HEK293 (cell line): Measurements from ENCODE around the gene ARPC2.

Experiments used
- ATF2 ChIP-seq: fragments of 450-650 bp; formaldehyde crosslinking; IDR thresholded peaks from 2 replicates; pipeline ENCODE4 v1.5.1; 2016; ENCODE audit warnings: missing biosample characterization, missing genetic modification characterization, low read depth
- GLIS1 ChIP-seq: fragments of 450-650 bp; formaldehyde crosslinking; IDR thresholded peaks from 2 replicates; pipeline ENCODE4 v1.5.1; 2016; ENCODE audit warnings: missing biosample characterization, missing genetic modification characterization
- IKZF3 ChIP-seq: fragments of 450-650 bp; IDR thresholded peaks from 2 replicates; pipeline ENCODE4 v1.5.0; 2018; ENCODE audit warnings: missing biosample characterization, mild to moderate bottlenecking, missing genetic modification characterization, moderate library complexity
- KLF10 ChIP-seq: fragments of 450-650 bp; IDR thresholded peaks from 2 replicates; pipeline ENCODE4 v1.5.1; 2018; ENCODE audit warnings: missing biosample characterization, mild to moderate bottlenecking, missing genetic modification characterization
- YY1 ChIP-seq: fragments of 450-650 bp; formaldehyde crosslinking; IDR thresholded peaks from 2 replicates; pipeline ENCODE4 v1.5.1; 2018; ENCODE audit warnings: missing biosample characterization, missing genetic modification characterization
- ZBTB26 ChIP-seq: fragments of 450-650 bp; formaldehyde crosslinking; optimal IDR thresholded peaks from 2 replicates; pipeline ENCODE3; 2016; ENCODE audit warnings: missing biosample characterization, mild to moderate bottlenecking, missing genetic modification characterization
- ZNF112 ChIP-seq: fragments of 450-650 bp; formaldehyde crosslinking; IDR thresholded peaks from 2 replicates; pipeline ENCODE4 v1.5.0; 2017; ENCODE audit warnings: missing biosample characterization, missing genetic modification characterization
- ZNF155 ChIP-seq: fragments of 450-650 bp; formaldehyde crosslinking; IDR thresholded peaks from 2 replicates; pipeline ENCODE4 v1.5.1; 2016; ENCODE audit warnings: missing biosample characterization, missing genetic modification characterization
- ZNF175 ChIP-seq: fragments of 450-650 bp; formaldehyde crosslinking; IDR thresholded peaks from 2 replicates; pipeline ENCODE4 v1.5.1; 2016; ENCODE audit warnings: missing biosample characterization, missing genetic modification characterization
- ZNF184 ChIP-seq: fragments of 450-650 bp; IDR thresholded peaks from 2 replicates; pipeline ENCODE4 v1.5.1; 2018; ENCODE audit warnings: missing biosample characterization, mild to moderate bottlenecking, missing genetic modification characterization
- ZNF223 ChIP-seq: fragments of 450-650 bp; formaldehyde crosslinking; IDR thresholded peaks from 2 replicates; pipeline ENCODE4 v1.5.1; 2016; ENCODE audit warnings: missing biosample characterization, missing genetic modification characterization
- ZNF24 ChIP-seq: fragments of 450-650 bp; formaldehyde crosslinking; IDR thresholded peaks from 2 replicates; pipeline ENCODE4 v1.5.1; 2016; ENCODE audit warnings: missing biosample characterization, missing genetic modification characterization
- ZNF266 ChIP-seq: fragments of 450-650 bp; formaldehyde crosslinking; IDR thresholded peaks from 2 replicates; pipeline ENCODE4 v1.5.1; 2016; ENCODE audit warnings: missing biosample characterization, missing genetic modification characterization, low read depth
- ZNF292 ChIP-seq: fragments of 450-650 bp; formaldehyde crosslinking; IDR thresholded peaks from 2 replicates; pipeline ENCODE4 v1.5.1; 2016; ENCODE audit warnings: low read depth, missing biosample characterization, missing genetic modification characterization, borderline replicate concordance
- ZNF311 ChIP-seq: fragments of 450-650 bp; formaldehyde crosslinking; IDR thresholded peaks from 2 replicates; pipeline ENCODE4 v1.5.1; 2017; ENCODE audit warnings: missing biosample characterization, missing genetic modification characterization, borderline replicate concordance
- ZNF341 ChIP-seq: fragments of 450-650 bp; formaldehyde crosslinking; IDR thresholded peaks from 2 replicates; pipeline ENCODE4; 2016; ENCODE audit warnings: low read depth, missing biosample characterization, missing genetic modification characterization
- ZNF37A ChIP-seq: fragments of 450-650 bp; IDR thresholded peaks from 2 replicates; pipeline ENCODE4 v1.5.1; 2018; ENCODE audit warnings: missing biosample characterization, missing genetic modification characterization
- ZNF391 ChIP-seq: fragments of 450-650 bp; formaldehyde crosslinking; IDR thresholded peaks from 2 replicates; pipeline ENCODE4 v1.5.1; 2016; ENCODE audit warnings: low read depth, missing biosample characterization, missing genetic modification characterization, borderline replicate concordance
- ZNF394 ChIP-seq: fragments of 450-650 bp; formaldehyde crosslinking; IDR thresholded peaks from 2 replicates; pipeline ENCODE4 v1.5.1; 2016; ENCODE audit warnings: missing biosample characterization, missing genetic modification characterization, mild to moderate bottlenecking, moderate library complexity, borderline replicate concordance
- ZNF423 ChIP-seq: fragments of 450-650 bp; formaldehyde crosslinking; IDR thresholded peaks from 2 replicates; pipeline ENCODE4 v1.5.1; 2016; ENCODE audit warnings: missing biosample characterization, missing genetic modification characterization
- ZNF426 ChIP-seq: fragments of 450-650 bp; formaldehyde crosslinking; IDR thresholded peaks from 2 replicates; pipeline ENCODE4 v1.5.1; 2017; ENCODE audit warnings: missing biosample characterization, missing genetic modification characterization, mild to moderate bottlenecking, inconsistent platforms, moderate library complexity
- ZNF529 ChIP-seq: fragments of 450-650 bp; formaldehyde crosslinking; IDR thresholded peaks from 2 replicates; pipeline ENCODE4 v1.5.1; 2017; ENCODE audit warnings: missing genetic modification characterization, missing biosample characterization; ENCODE audit not compliant: insufficient replicate concordance
- ZNF544 ChIP-seq: fragments of 450-650 bp; formaldehyde crosslinking; IDR thresholded peaks from 2 replicates; pipeline ENCODE4 v1.5.0; 2017; ENCODE audit warnings: missing biosample characterization, missing genetic modification characterization
- ZNF560 ChIP-seq: fragments of 450-650 bp; formaldehyde crosslinking; IDR thresholded peaks from 2 replicates; pipeline ENCODE4 v1.5.1; 2017; ENCODE audit warnings: missing biosample characterization, missing genetic modification characterization, borderline replicate concordance
- ZNF571 ChIP-seq: fragments of 450-650 bp; formaldehyde crosslinking; IDR thresholded peaks from 2 replicates; pipeline ENCODE4 v1.5.0; 2017; ENCODE audit warnings: missing biosample characterization, missing genetic modification characterization
- ZNF596 ChIP-seq: fragments of 450-650 bp; IDR thresholded peaks from 2 replicates; pipeline ENCODE4 v1.5.0; 2018; ENCODE audit warnings: missing biosample characterization, mild to moderate bottlenecking, missing genetic modification characterization, moderate library complexity
- ZNF624 ChIP-seq: fragments of 450-650 bp; formaldehyde crosslinking; IDR thresholded peaks from 2 replicates; pipeline ENCODE4 v1.5.1; 2017; ENCODE audit warnings: missing biosample characterization, missing genetic modification characterization
- ZNF658 ChIP-seq: fragments of 450-650 bp; formaldehyde crosslinking; IDR thresholded peaks from 2 replicates; pipeline ENCODE4; 2016; ENCODE audit warnings: missing biosample characterization, missing genetic modification characterization
- ZNF660 ChIP-seq: fragments of 450-650 bp; IDR thresholded peaks from 2 replicates; pipeline ENCODE4 v1.5.1; 2018; ENCODE audit warnings: missing biosample characterization, mild to moderate bottlenecking, missing genetic modification characterization
- ZNF670 ChIP-seq: fragments of 450-650 bp; formaldehyde crosslinking; IDR thresholded peaks from 2 replicates; pipeline ENCODE4 v1.5.1; 2016; ENCODE audit warnings: missing biosample characterization, missing genetic modification characterization, low read depth
- TF ChIP-seq, protein P1 (sequence below): fragments of 450-650 bp; formaldehyde crosslinking; IDR thresholded peaks from 2 replicates; pipeline ENCODE4 v1.5.1; 2016; ENCODE audit warnings: missing biosample characterization, missing genetic modification characterization
- TF ChIP-seq, protein P2 (sequence below): sonication (generic); formaldehyde crosslinking; IDR thresholded peaks from 2 replicates; pipeline ENCODE4 v1.8.1; 2022; ENCODE audit warnings: mild to moderate bottlenecking, moderate library complexity, missing genetic modification reagents

The ARPC2 gene

DNA sequence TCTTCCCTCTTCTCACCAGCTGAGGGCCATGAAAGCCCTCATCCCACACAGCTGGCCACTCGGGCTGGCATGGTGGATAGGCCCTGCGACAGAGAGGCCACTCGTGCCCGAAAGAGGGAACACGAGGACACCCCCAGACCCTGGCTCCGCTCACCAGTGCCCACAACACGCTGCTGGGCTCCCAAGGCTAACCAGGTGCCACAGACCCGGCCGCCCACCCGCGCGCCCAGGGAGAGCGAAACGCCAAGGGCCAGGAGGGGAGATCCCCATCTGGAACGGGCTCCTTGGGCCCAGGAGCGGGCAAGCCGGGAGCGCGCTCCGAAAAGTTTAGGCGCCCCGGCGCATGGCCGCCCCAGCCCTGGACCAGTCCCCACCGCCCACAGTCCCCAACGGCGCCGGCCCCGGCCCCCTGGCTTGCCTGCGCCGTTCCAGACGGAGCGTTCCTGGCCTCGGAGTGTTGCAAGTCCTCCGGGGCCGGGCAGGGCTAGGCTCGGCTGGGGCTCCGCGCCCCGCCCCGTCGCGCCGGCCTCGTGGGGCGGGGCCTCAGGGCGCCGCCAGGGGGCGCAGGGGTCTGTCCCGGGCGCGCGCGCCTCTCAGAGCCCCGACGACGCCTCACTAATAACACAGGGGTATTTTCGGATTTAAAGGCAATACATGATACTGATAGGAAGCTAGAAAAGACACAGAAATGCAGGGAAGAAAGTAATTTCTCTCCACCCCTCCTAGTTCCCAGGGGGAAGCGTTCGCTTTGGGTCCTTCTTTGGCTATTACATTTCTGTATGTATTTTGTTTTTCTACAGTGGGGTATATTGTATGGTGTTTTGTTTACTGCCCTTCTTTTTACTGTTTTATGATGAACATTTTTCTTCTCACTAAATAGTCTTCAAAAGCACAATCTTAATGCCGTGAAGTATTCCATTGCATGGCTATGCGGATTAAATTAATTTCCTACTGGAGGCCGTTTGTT is 75.3 kb downstream of the ARPC2 start, which contains the start of gene TMBIM1 (continued):
- TF ChIP-seq ZNF670 (tag by site-specific recombination) = no peak
- TF ChIP-seq ZNF223 (tag by site-specific recombination) = no peak
- TF ChIP-seq ZNF391 (tag by site-specific recombination) = no peak
- no peak for TF ChIP-seq ZNF571 (tag by site-specific recombination)
- no peak for TF ChIP-seq ZNF341 (tag by site-specific recombination)
- TF ChIP-seq ZNF596 (tag by site-specific recombination) = 0 out of 2 replicates have a peak, but pooled peaks have one; percentile 22
- no peak for TF ChIP-seq YY1 (tag by site-specific recombination)
- no peak for TF ChIP-seq ZNF24
- no peak for TF ChIP-seq ZNF624 (tag by site-specific recombination)
- TF ChIP-seq ZNF311 = no peak
- TF ChIP-seq ZNF37A = no peak
- TF ChIP-seq ZNF155 = no peak
- no peak for TF ChIP-seq ZNF529 (tag by site-specific recombination)
- no peak for TF ChIP-seq ZNF292 (tag by site-specific recombination)
- TF ChIP-seq ZNF560 (tag by site-specific recombination) = no peak
- TF ChIP-seq ZNF175 (tag by site-specific recombination) = no peak
- peak; percentile 72; the same call in 1 of the 2 replicates for TF ChIP-seq KLF10 (tag by site-specific recombination)
- no peak for TF ChIP-seq ZNF394 (tag by site-specific recombination)
- peak; percentile 66 for TF ChIP-seq ZBTB26
- no peak for TF ChIP-seq ZNF112
- peak; percentile 70 for TF ChIP-seq GLIS1 (tag by site-specific recombination)
- TF ChIP-seq ZNF426 = no peak
- TF ChIP-seq ZNF658 (tag by site-specific recombination) = no peak
- 0 out of 2 replicates have a peak, but pooled peaks have one; percentile 40 for TF ChIP-seq IKZF3 (tag by site-specific recombination)
- TF ChIP-seq, protein P1, sequence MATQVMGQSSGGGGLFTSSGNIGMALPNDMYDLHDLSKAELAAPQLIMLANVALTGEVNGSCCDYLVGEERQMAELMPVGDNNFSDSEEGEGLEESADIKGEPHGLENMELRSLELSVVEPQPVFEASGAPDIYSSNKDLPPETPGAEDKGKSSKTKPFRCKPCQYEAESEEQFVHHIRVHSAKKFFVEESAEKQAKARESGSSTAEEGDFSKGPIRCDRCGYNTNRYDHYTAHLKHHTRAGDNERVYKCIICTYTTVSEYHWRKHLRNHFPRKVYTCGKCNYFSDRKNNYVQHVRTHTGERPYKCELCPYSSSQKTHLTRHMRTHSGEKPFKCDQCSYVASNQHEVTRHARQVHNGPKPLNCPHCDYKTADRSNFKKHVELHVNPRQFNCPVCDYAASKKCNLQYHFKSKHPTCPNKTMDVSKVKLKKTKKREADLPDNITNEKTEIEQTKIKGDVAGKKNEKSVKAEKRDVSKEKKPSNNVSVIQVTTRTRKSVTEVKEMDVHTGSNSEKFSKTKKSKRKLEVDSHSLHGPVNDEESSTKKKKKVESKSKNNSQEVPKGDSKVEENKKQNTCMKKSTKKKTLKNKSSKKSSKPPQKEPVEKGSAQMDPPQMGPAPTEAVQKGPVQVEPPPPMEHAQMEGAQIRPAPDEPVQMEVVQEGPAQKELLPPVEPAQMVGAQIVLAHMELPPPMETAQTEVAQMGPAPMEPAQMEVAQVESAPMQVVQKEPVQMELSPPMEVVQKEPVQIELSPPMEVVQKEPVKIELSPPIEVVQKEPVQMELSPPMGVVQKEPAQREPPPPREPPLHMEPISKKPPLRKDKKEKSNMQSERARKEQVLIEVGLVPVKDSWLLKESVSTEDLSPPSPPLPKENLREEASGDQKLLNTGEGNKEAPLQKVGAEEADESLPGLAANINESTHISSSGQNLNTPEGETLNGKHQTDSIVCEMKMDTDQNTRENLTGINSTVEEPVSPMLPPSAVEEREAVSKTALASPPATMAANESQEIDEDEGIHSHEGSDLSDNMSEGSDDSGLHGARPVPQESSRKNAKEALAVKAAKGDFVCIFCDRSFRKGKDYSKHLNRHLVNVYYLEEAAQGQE (tag by site-specific recombination) = no peak
- TF ChIP-seq ATF2 (tag by site-specific recombination) = no peak
- TF ChIP-seq ZNF184 (tag by site-specific recombination) = no peak
- no peak for TF ChIP-seq ZNF423
- no peak for TF ChIP-seq ZNF544 (tag by site-specific recombination)
- no peak for TF ChIP-seq ZNF266 (tag by site-specific recombination)
- TF ChIP-seq ZNF660 (tag by site-specific recombination) = peak; percentile 40; the same call in 1 of the 2 replicates
- TF ChIP-seq, protein P2, sequence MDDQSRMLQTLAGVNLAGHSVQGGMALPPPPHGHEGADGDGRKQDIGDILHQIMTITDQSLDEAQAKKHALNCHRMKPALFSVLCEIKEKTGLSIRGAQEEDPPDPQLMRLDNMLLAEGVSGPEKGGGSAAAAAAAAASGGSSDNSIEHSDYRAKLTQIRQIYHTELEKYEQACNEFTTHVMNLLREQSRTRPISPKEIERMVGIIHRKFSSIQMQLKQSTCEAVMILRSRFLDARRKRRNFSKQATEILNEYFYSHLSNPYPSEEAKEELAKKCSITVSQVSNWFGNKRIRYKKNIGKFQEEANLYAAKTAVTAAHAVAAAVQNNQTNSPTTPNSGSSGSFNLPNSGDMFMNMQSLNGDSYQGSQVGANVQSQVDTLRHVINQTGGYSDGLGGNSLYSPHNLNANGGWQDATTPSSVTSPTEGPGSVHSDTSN (CRISPR knock-in tag) = 0 out of 2 replicates have a peak, but pooled peaks have one; percentile 19
